ENCODE measurements around the gene PTTG1. TPM values are rescaled to one million over a fixed set of nuclear protein-coding genes. Genes with fewer than 3 reads are reported as not detected.

PTTG1 gene
- total and polyA plus RNA-seq, 7 donors = 1.8 to 93.8 (median 11.9) TPM

- H3K9me3 ChIP-seq = no peaks in the 10 kb centered on the region
- H3K4me1 ChIP-seq = peaks cover 0 to 24% (median 20%) of the 10 kb centered on the region in 4 donors
- no peak for DNase-seq
- intact Hi-C loops (cut with DNase I) = no loop called here
- no peak overlapping the region for H3K27ac ChIP-seq
- H3K36me3 ChIP-seq = no peaks in the 10 kb centered on the region
- 61 to 65% methylated on average over 7 of the region's 7 CpGs for WGBS, 2 donors
- H3K27me3 ChIP-seq = no peaks in the 10 kb centered on the region
- TF ChIP-seq POLR2AphosphoS5 (IDR thresholded peaks at IDR 0.05) (peak in 2 of 4 donors; percentile 10 to 35), POLR2A (IDR thresholded peaks at IDR 0.05) (no peak)
- H3K4me3 ChIP-seq = no peak overlapping the region
Measured at GRCh38 chr5:160463740-160464465, 42.2 kb downstream of the PTTG1 start.

GRCh38 chr5:160464466-160464797 lies 42.8 kb downstream of the PTTG1 start:
- no peak overlapping the region for H3K4me3 ChIP-seq
- H3K27me3 ChIP-seq = no peaks in the 10 kb centered on the region
- no peaks in the 10 kb centered on the region for H3K36me3 ChIP-seq
- no peak for TF ChIP-seq POLR2AphosphoS5 (IDR thresholded peaks at IDR 0.05)
- no peak for TF ChIP-seq EP300 (IDR thresholded peaks at IDR 0.05)
- TF ChIP-seq CTCF (IDR thresholded peaks at IDR 0.05) = no peak
- TF ChIP-seq POLR2A (IDR thresholded peaks at IDR 0.05) = no peak
- intact Hi-C loops (cut with DNase I) = no loop called here
- H3K27ac ChIP-seq = no peak overlapping the region
- 41 to 72% methylated on average over 4 of the region's 4 CpGs for WGBS, 2 donors
- DNase-seq = no peak
- H3K9me3 ChIP-seq = no peaks in the 10 kb centered on the region
- H3K4me1 ChIP-seq = peaks cover 0 to 24% (median 20%) of the 10 kb centered on the region in 4 donors

GRCh38 chr5:160466116-160466515 lies 44.5 kb downstream of the PTTG1 start:
- TF ChIP-seq POLR2A (IDR thresholded peaks at IDR 0.05) = no peak
- no peak for TF ChIP-seq EP300 (IDR thresholded peaks at IDR 0.05)
- no peak for TF ChIP-seq CTCF (IDR thresholded peaks at IDR 0.05)
- TF ChIP-seq POLR2AphosphoS5 (IDR thresholded peaks at IDR 0.05) = no peak
- DNase-seq = no peak
- 91 to 92% methylated on average over 5 of the region's 5 CpGs for WGBS, 2 donors
- Histone ChIP-seq H3K4me3 (no peak overlapping the region), H3K27me3 (no peaks in the 10 kb centered on the region), H3K36me3 (no peaks in the 10 kb centered on the region), H3K27ac (no peak overlapping the region), H3K9me3 (no peaks in the 10 kb centered on the region), H3K4me1 (peaks cover 0 to 29% (median 18%) of the 10 kb centered on the region in 4 donors)
- intact Hi-C loops (cut with DNase I) = no loop called here

- Histone ChIP-seq H3K27ac (peak overlapping the region in 3 of 4 donors; percentile 34 to 57 (median 46)), H3K4me3 (peak overlapping the region in 3 of 4 donors; percentile 23 to 36 (median 24)), H3K36me3 (no peaks in the 10 kb centered on the region), H3K27me3 (no peaks in the 10 kb centered on the region), H3K9me3 (no peaks in the 10 kb centered on the region), H3K4me1 (peaks cover 0 to 34% (median 18%) of the 10 kb centered on the region in 4 donors)
- DNase-seq = no peak
- intact Hi-C loops (cut with DNase I) = no loop called here
- TF ChIP-seq EP300 (IDR thresholded peaks at IDR 0.05) (no peak), POLR2AphosphoS5 (IDR thresholded peaks at IDR 0.05) (no peak), POLR2A (IDR thresholded peaks at IDR 0.05) (no peak), CTCF (IDR thresholded peaks at IDR 0.05) (no peak)
- 11 to 31% methylated on average over 9 of the region's 9 CpGs for WGBS, 2 donors
Measured at GRCh38 chr5:160466889-160467554, 45.4 kb downstream of the PTTG1 start.

- no peaks in the 10 kb centered on the region for H3K36me3 ChIP-seq
- peak overlapping the region in 3 of 4 donors; percentile 34 to 57 (median 46) for H3K27ac ChIP-seq
- 1 to 5% methylated on average over 29 of the region's 29 CpGs for WGBS, 2 donors
- peak; percentile 81 for DNase-seq
- no peaks in the 10 kb centered on the region for H3K9me3 ChIP-seq
- H3K4me1 ChIP-seq = peaks cover 0 to 34% (median 18%) of the 10 kb centered on the region in 4 donors
- TF ChIP-seq POLR2AphosphoS5 (IDR thresholded peaks at IDR 0.05) = peak in 2 of 4 donors; percentile 4 to 13
- TF ChIP-seq EP300 (IDR thresholded peaks at IDR 0.05) = no peak
- intact Hi-C loops (cut with DNase I) = no loop called here
- peak overlapping the region in 3 of 4 donors; percentile 23 to 36 (median 24) for H3K4me3 ChIP-seq
- H3K27me3 ChIP-seq = no peaks in the 10 kb centered on the region
Measured at GRCh38 chr5:160467555-160468362, 46.1 kb downstream of the PTTG1 start.
